ENCODE results near the gene TMEM135. TPM values are rescaled to one million over a fixed set of nuclear protein-coding genes. Genes with fewer than 3 reads are reported as not detected.

TMEM135 gene
- total RNA-seq, 5 donors from 2014 or later (not counting 1 experiment from before 2014, with no cell fraction given), result 6.3 to 20.8 (median 12.7) TPM

GRCh38 chr11:87134524-87135106, 96.9 kb downstream of the TMEM135 start:
- Mint-ChIP-seq H3K9me3 (peaks cover 4 to 13% (median 4%) of the 10 kb centered on the region in 3 donors), H3K36me3 (peaks cover 16% of the 10 kb centered on the region), H3K27me3 (no peaks in the 10 kb centered on the region), H3K27ac (no peak overlapping the region), H3K4me3 (no peak overlapping the region), H3K4me1 (peaks cover 0 to 1% (median 0%) of the 10 kb centered on the region in 3 donors)
- no peaks in the 10 kb centered on the region for H3K36me3 ChIP-seq (ENCODE audit: control insufficient read depth in 2 of 2, extremely low read depth in 1 of 2, insufficient read depth in 1 of 2, low read length in 1 of 2)
- no peaks in the 10 kb centered on the region for H3K4me1 ChIP-seq (ENCODE audit: control insufficient read depth in 1 of 2, extremely low read depth in 1 of 2, insufficient read depth in 2 of 2, low read length in 2 of 2)
- ChIA-PET POLR2A (no interaction called here), CTCF (no interaction called here)
- no peak for DNase-seq
- WGBS (ENCODE audit: insufficient coverage), result no CpG with 5 or more reads among the region's 1 CpG
- H3K9me3 ChIP-seq, result no peaks in the 10 kb centered on the region
- H3K27me3 ChIP-seq (replicated peaks in 1 of 2; ENCODE audit: control insufficient read depth in 2 of 2, extremely low read depth in 1 of 2, insufficient read depth in 2 of 2, low read length in 1 of 2), result no peaks in the 10 kb centered on the region
- H3K4me3 ChIP-seq (ENCODE audit: control insufficient read depth in 1 of 2, extremely low read depth in 1 of 2, low read length in 1 of 2), result no peak overlapping the region
- H3K27ac ChIP-seq (ENCODE audit: low read length), result no peak overlapping the region
- ATAC-seq (replicated peaks in 1 of 4), result no peak

- H3K27ac ChIP-seq (ENCODE audit: low read length), result no peak overlapping the region
- POLR2A ChIA-PET, result interaction anchor here in 1 of 2 donors (0.7 kb wide), 1 partner anchor 457 kb away, joined by 4 read pairs; no protein-coding TSS in a partner anchor
- WGBS (ENCODE audit: insufficient coverage), result no CpG with 5 or more reads among the region's 1 CpG
- ATAC-seq (replicated peaks in 1 of 4), result no peak
- no peaks in the 10 kb centered on the region for H3K27me3 Mint-ChIP-seq
- no peaks in the 10 kb centered on the region for H3K9me3 ChIP-seq
- no peaks in the 10 kb centered on the region for H3K27me3 ChIP-seq (replicated peaks in 1 of 2; ENCODE audit: control insufficient read depth in 2 of 2, extremely low read depth in 1 of 2, insufficient read depth in 2 of 2, low read length in 1 of 2)
- CTCF ChIA-PET, result no interaction called here
- H3K36me3 Mint-ChIP-seq, result peaks cover 22% of the 10 kb centered on the region
- H3K27ac Mint-ChIP-seq, result no peak overlapping the region
- no peaks in the 10 kb centered on the region for H3K36me3 ChIP-seq (ENCODE audit: control insufficient read depth in 2 of 2, extremely low read depth in 1 of 2, insufficient read depth in 1 of 2, low read length in 1 of 2)
- no peak overlapping the region for H3K4me3 ChIP-seq (ENCODE audit: control insufficient read depth in 1 of 2, extremely low read depth in 1 of 2, low read length in 1 of 2)
- no peak overlapping the region for H3K4me3 Mint-ChIP-seq
- peaks cover 4 to 19% (median 7%) of the 10 kb centered on the region in 3 donors for H3K9me3 Mint-ChIP-seq
- H3K4me1 ChIP-seq (ENCODE audit: control insufficient read depth in 1 of 2, extremely low read depth in 1 of 2, insufficient read depth in 2 of 2, low read length in 2 of 2), result no peaks in the 10 kb centered on the region
- H3K4me1 Mint-ChIP-seq, result peaks cover 0 to 1% (median 0%) of the 10 kb centered on the region in 3 donors
- no peak for DNase-seq
These were observed 98.5 kb downstream of the TMEM135 start for GRCh38 chr11:87136236-87136635.

GRCh38 chr11:87137711-87138110, 100.0 kb downstream of the TMEM135 start:
- Mint-ChIP-seq H3K4me3 (no peak overlapping the region), H3K9me3 (peaks cover 4 to 19% (median 7%) of the 10 kb centered on the region in 3 donors), H3K36me3 (peaks cover 22% of the 10 kb centered on the region), H3K4me1 (peaks cover 5 to 10% (median 9%) of the 10 kb centered on the region in 3 donors), H3K27me3 (no peaks in the 10 kb centered on the region), H3K27ac (no peak overlapping the region)
- no peaks in the 10 kb centered on the region for H3K27me3 ChIP-seq (replicated peaks in 1 of 2; ENCODE audit: control insufficient read depth in 2 of 2, extremely low read depth in 1 of 2, insufficient read depth in 2 of 2, low read length in 1 of 2)
- no peak for DNase-seq
- H3K36me3 ChIP-seq (ENCODE audit: control insufficient read depth in 2 of 2, extremely low read depth in 1 of 2, insufficient read depth in 1 of 2, low read length in 1 of 2), result no peaks in the 10 kb centered on the region
- WGBS (ENCODE audit: insufficient coverage), result no CpG with 5 or more reads among the region's 2 CpGs
- no peak overlapping the region for H3K27ac ChIP-seq (ENCODE audit: low read length)
- no peak overlapping the region for H3K4me3 ChIP-seq (ENCODE audit: control insufficient read depth in 1 of 2, extremely low read depth in 1 of 2, low read length in 1 of 2)
- no peaks in the 10 kb centered on the region for H3K9me3 ChIP-seq
- CTCF ChIA-PET, result interaction anchor here in 1 of 2 donors (0.6 kb wide), 1 partner anchor 141 kb away, joined by 3 read pairs; no protein-coding TSS in a partner anchor
- ATAC-seq (replicated peaks in 1 of 4), result no peak
- no peaks in the 10 kb centered on the region for H3K4me1 ChIP-seq (ENCODE audit: control insufficient read depth in 1 of 2, extremely low read depth in 1 of 2, insufficient read depth in 2 of 2, low read length in 2 of 2)
- POLR2A ChIA-PET, result no interaction called here

GRCh38 chr11:87139475-87139874, 101.7 kb downstream of the TMEM135 start:
- WGBS (ENCODE audit: insufficient coverage), result no CpG with 5 or more reads among the region's 1 CpG
- H3K27ac ChIP-seq (ENCODE audit: low read length), result no peak overlapping the region
- ChIA-PET POLR2A (interaction anchor here in 1 of 2 donors (1.1 kb wide), 1 partner anchor 14 kb away, joined by 3 read pairs; no protein-coding TSS in a partner anchor), CTCF (interaction anchor here in 1 of 2 donors (0.6 kb wide), 1 partner anchor 20 kb away, joined by 3 read pairs; no protein-coding TSS in a partner anchor)
- Mint-ChIP-seq H3K36me3 (peaks cover 20% of the 10 kb centered on the region), H3K27ac (no peak overlapping the region), H3K27me3 (no peaks in the 10 kb centered on the region), H3K4me3 (no peak overlapping the region), H3K9me3 (peaks cover 4 to 19% (median 7%) of the 10 kb centered on the region in 3 donors), H3K4me1 (peaks cover 20 to 25% (median 21%) of the 10 kb centered on the region in 3 donors)
- H3K4me1 ChIP-seq (ENCODE audit: control insufficient read depth in 1 of 2, extremely low read depth in 1 of 2, insufficient read depth in 2 of 2, low read length in 2 of 2), result peaks cover 0 to 10% of the 10 kb centered on the region in 2 experiments
- DNase-seq (no peak), ATAC-seq (replicated peaks in 1 of 4) (no peak)
- H3K36me3 ChIP-seq (ENCODE audit: control insufficient read depth in 2 of 2, extremely low read depth in 1 of 2, insufficient read depth in 1 of 2, low read length in 1 of 2), result no peaks in the 10 kb centered on the region
- H3K9me3 ChIP-seq, result no peaks in the 10 kb centered on the region
- no peak overlapping the region for H3K4me3 ChIP-seq (ENCODE audit: control insufficient read depth in 1 of 2, extremely low read depth in 1 of 2, low read length in 1 of 2)
- no peaks in the 10 kb centered on the region for H3K27me3 ChIP-seq (replicated peaks in 1 of 2; ENCODE audit: control insufficient read depth in 2 of 2, extremely low read depth in 1 of 2, insufficient read depth in 2 of 2, low read length in 1 of 2)

GRCh38 chr11:87141322-87141721, 103.6 kb downstream of the TMEM135 start:
- ChIA-PET POLR2A (no interaction called here), CTCF (no interaction called here)
- Mint-ChIP-seq H3K36me3 (peaks cover 24% of the 10 kb centered on the region), H3K9me3 (peaks cover 4 to 19% (median 7%) of the 10 kb centered on the region in 3 donors), H3K4me1 (peaks cover 32 to 38% (median 34%) of the 10 kb centered on the region in 3 donors), H3K4me3 (no peak overlapping the region), H3K27ac (no peak overlapping the region), H3K27me3 (no peaks in the 10 kb centered on the region)
- peaks cover 0 to 10% of the 10 kb centered on the region in 2 experiments for H3K4me1 ChIP-seq (ENCODE audit: control insufficient read depth in 1 of 2, extremely low read depth in 1 of 2, insufficient read depth in 2 of 2, low read length in 2 of 2)
- H3K9me3 ChIP-seq, result no peaks in the 10 kb centered on the region
- no peaks in the 10 kb centered on the region for H3K36me3 ChIP-seq (ENCODE audit: control insufficient read depth in 2 of 2, extremely low read depth in 1 of 2, insufficient read depth in 1 of 2, low read length in 1 of 2)
- DNase-seq, result no peak
- no peak overlapping the region for H3K27ac ChIP-seq (ENCODE audit: low read length)
- no CpG with 5 or more reads among the region's 2 CpGs for WGBS (ENCODE audit: insufficient coverage)
- no peak overlapping the region for H3K4me3 ChIP-seq (ENCODE audit: control insufficient read depth in 1 of 2, extremely low read depth in 1 of 2, low read length in 1 of 2)
- no peak for ATAC-seq (replicated peaks in 1 of 4)
- no peaks in the 10 kb centered on the region for H3K27me3 ChIP-seq (replicated peaks in 1 of 2; ENCODE audit: control insufficient read depth in 2 of 2, extremely low read depth in 1 of 2, insufficient read depth in 2 of 2, low read length in 1 of 2)

GRCh38 chr11:87141980-87142514, 104.3 kb downstream of the TMEM135 start:
- no peak for DNase-seq
- no peak overlapping the region for H3K4me3 ChIP-seq (ENCODE audit: control insufficient read depth in 1 of 2, extremely low read depth in 1 of 2, low read length in 1 of 2)
- Mint-ChIP-seq H3K27me3 (no peaks in the 10 kb centered on the region), H3K4me3 (no peak overlapping the region), H3K36me3 (peaks cover 24% of the 10 kb centered on the region), H3K4me1 (peaks cover 32 to 38% (median 34%) of the 10 kb centered on the region in 3 donors), H3K9me3 (peaks cover 4 to 19% (median 7%) of the 10 kb centered on the region in 3 donors), H3K27ac (no peak overlapping the region)
- H3K4me1 ChIP-seq (ENCODE audit: control insufficient read depth in 1 of 2, extremely low read depth in 1 of 2, insufficient read depth in 2 of 2, low read length in 2 of 2), result peaks cover 0 to 10% of the 10 kb centered on the region in 2 experiments
- ChIA-PET CTCF (no interaction called here), POLR2A (no interaction called here)
- 60% methylated on average over 1 of the region's 3 CpGs for WGBS (ENCODE audit: insufficient coverage)
- no peaks in the 10 kb centered on the region for H3K27me3 ChIP-seq (replicated peaks in 1 of 2; ENCODE audit: control insufficient read depth in 2 of 2, extremely low read depth in 1 of 2, insufficient read depth in 2 of 2, low read length in 1 of 2)
- H3K36me3 ChIP-seq (ENCODE audit: control insufficient read depth in 2 of 2, extremely low read depth in 1 of 2, insufficient read depth in 1 of 2, low read length in 1 of 2), result no peaks in the 10 kb centered on the region
- ATAC-seq (replicated peaks in 1 of 4), result no peak
- no peak overlapping the region for H3K27ac ChIP-seq (ENCODE audit: low read length)
- H3K9me3 ChIP-seq, result no peaks in the 10 kb centered on the region

All from T-cell (primary cell).